Activated naive CD4-positive, alpha-beta T cell treated with anti-CD3 and anti-CD28 coated beads, Interleukin-2, amount 10 ng/mL, durations not matched to agents 7 days and 5 days (primary cell): ENCODE measurements around the gene SHB.
"Not testable (repeated sequence)": the region's sequence is repeated elsewhere in the genome, so short reads cannot be mapped to it uniquely, and the experiment has no call there.

Experiments
- CTCF ChIA-PET: fragments of 350-600 bp; sonication (Branson Sonifier 250); formaldehyde crosslinking; loops from one replicate; lab custom pipeline; 2021; ENCODE audit warnings: antibody characterized with exemption; lab: Charles Lee
- DNase-seq: peaks from one replicate; pipeline ENCODE4 v3.0.0-alpha.2; 2020
- H3K27ac Mint-ChIP-seq: one replicate; pipeline ENCODE4 v1.8.0; 2021; ENCODE audit warnings: mild to moderate bottlenecking, moderate library complexity, mixed read lengths
- H3K27me3 Mint-ChIP-seq: one replicate; pipeline ENCODE4 v1.8.0; 2021; ENCODE audit warnings: mild to moderate bottlenecking, mixed read lengths
- H3K36me3 Mint-ChIP-seq: one replicate; pipeline ENCODE4 v1.8.0; 2021; ENCODE audit warnings: mixed read lengths
- H3K4me1 Mint-ChIP-seq: one replicate; pipeline ENCODE4 v1.8.0; 2021; ENCODE audit warnings: mixed read lengths
- H3K4me3 Mint-ChIP-seq: one replicate; pipeline ENCODE4 v1.8.0; 2021; ENCODE audit warnings: mild to moderate bottlenecking, moderate library complexity, mixed read lengths
- H3K9me3 Mint-ChIP-seq: one replicate; pipeline ENCODE4 v1.8.0; 2021; ENCODE audit warnings: mixed read lengths

SHB gene

GRCh38 chr9:37972351-37972848 is 96.6 kb downstream of the SHB start:
- Mint-ChIP-seq H3K27me3 (no peaks in the 10 kb centered on the region), H3K27ac (no peak overlapping the region), H3K9me3 (no peaks in the 10 kb centered on the region), H3K4me3 (no peak overlapping the region), H3K4me1 (no peaks in the 10 kb centered on the region), H3K36me3 (no peaks in the 10 kb centered on the region)
- CTCF ChIA-PET = no interaction called here
- no peak for DNase-seq

GRCh38 chr9:37971691-37972090 is 97.3 kb downstream of the SHB start:
- CTCF ChIA-PET = no interaction called here

GRCh38 chr9:37971108-37971459 is 97.9 kb downstream of the SHB start:
- Mint-ChIP-seq H3K27me3 (no peaks in the 10 kb centered on the region), H3K27ac (no peak overlapping the region), H3K4me3 (no peak overlapping the region), H3K9me3 (no peaks in the 10 kb centered on the region), H3K36me3 (no peaks in the 10 kb centered on the region), H3K4me1 (no peaks in the 10 kb centered on the region)
- DNase-seq = no peak
- CTCF ChIA-PET = no interaction called here

More at GRCh38 chr9:37971691-37972090, 97.3 kb downstream of the SHB start:
- no peak overlapping the region for H3K4me3 Mint-ChIP-seq
- no peaks in the 10 kb centered on the region for H3K4me1 Mint-ChIP-seq
- no peaks in the 10 kb centered on the region for H3K36me3 Mint-ChIP-seq
- H3K27me3 Mint-ChIP-seq = no peaks in the 10 kb centered on the region
- no peak for DNase-seq
- H3K9me3 Mint-ChIP-seq = no peaks in the 10 kb centered on the region
- no peak overlapping the region for H3K27ac Mint-ChIP-seq

- Mint-ChIP-seq H3K36me3 (no peaks in the 10 kb centered on the region), H3K4me1 (no peaks in the 10 kb centered on the region), H3K4me3 (no peak overlapping the region), H3K27ac (no peak overlapping the region), H3K9me3 (no peaks in the 10 kb centered on the region), H3K27me3 (no peaks in the 10 kb centered on the region)
- DNase-seq = no peak
- CTCF ChIA-PET = no interaction called here
Measured at GRCh38 chr9:37970301-37971107, 98.5 kb downstream of the SHB start.

- Mint-ChIP-seq H3K36me3 (no peaks in the 10 kb centered on the region), H3K4me1 (no peaks in the 10 kb centered on the region), H3K4me3 (no peak overlapping the region), H3K27ac (no peak overlapping the region), H3K27me3 (no peaks in the 10 kb centered on the region), H3K9me3 (no peaks in the 10 kb centered on the region)
- DNase-seq = no peak
- CTCF ChIA-PET = no interaction called here
Measured at GRCh38 chr9:37969558-37970300, 99.3 kb downstream of the SHB start.

GRCh38 chr9:37969130-37969529 is 99.9 kb downstream of the SHB start:
- no peaks in the 10 kb centered on the region for H3K27me3 Mint-ChIP-seq
- no peak overlapping the region for H3K27ac Mint-ChIP-seq
- CTCF ChIA-PET = interaction anchor here (1.3 kb wide), 1 partner anchor 55 kb away, joined by 3 read pairs; no protein-coding TSS in a partner anchor
- no peak for DNase-seq
- no peaks in the 10 kb centered on the region for H3K4me1 Mint-ChIP-seq
- no peak overlapping the region for H3K4me3 Mint-ChIP-seq
- H3K36me3 Mint-ChIP-seq = no peaks in the 10 kb centered on the region
- H3K9me3 Mint-ChIP-seq = no peaks in the 10 kb centered on the region

DNA sequence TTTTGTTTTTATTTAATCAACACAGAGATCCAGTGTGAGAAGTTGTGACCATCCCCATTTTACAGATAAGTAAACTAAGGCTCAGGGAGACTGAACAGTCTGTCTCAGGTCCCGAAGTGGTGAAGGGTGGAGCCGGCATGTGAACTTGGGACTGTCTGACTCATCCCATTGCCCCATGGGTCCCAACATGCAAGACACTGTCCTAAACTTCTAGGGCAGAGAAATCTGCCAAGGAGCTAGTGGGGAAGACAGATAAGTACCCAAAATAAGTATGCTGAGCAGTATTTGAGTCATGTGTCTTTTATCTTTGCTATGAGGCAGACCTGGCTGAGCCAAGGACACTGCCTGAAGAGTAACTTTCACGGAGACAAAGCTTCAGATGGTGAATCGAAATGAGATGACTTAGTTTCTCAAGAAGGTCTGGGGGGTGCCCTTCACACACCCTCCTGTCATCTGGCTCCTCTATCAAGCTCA is 100.8 kb downstream of the SHB start:
- Mint-ChIP-seq H3K27ac (no peak overlapping the region), H3K4me3 (no peak overlapping the region), H3K4me1 (no peaks in the 10 kb centered on the region), H3K9me3 (no peaks in the 10 kb centered on the region), H3K27me3 (peaks cover 3% of the 10 kb centered on the region), H3K36me3 (no peaks in the 10 kb centered on the region)
- CTCF ChIA-PET = interaction anchor here (1.3 kb wide), 1 partner anchor 55 kb away, joined by 3 read pairs; no protein-coding TSS in a partner anchor
- DNase-seq = no peak

DNA sequence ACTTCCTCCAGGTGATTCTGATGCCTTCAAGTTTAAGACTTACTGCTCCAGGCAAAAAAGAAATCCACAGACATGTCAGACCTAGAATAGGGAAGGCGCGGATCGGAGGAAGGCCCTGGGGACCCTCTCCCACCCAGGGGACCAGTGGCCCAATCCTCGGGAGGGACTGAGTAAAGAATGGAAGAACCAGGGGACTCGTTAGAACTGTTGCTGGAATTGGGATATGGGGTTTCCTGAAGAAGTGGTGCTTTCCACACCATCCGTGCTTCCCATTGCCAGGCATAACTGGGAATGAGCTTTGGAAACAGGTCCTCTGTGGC is 101.3 kb downstream of the SHB start:
- H3K36me3 Mint-ChIP-seq = no peaks in the 10 kb centered on the region
- H3K27me3 Mint-ChIP-seq = peaks cover 3% of the 10 kb centered on the region
- H3K27ac Mint-ChIP-seq = no peak overlapping the region
- no peak for DNase-seq
- H3K4me3 Mint-ChIP-seq = no peak overlapping the region
- no peaks in the 10 kb centered on the region for H3K9me3 Mint-ChIP-seq
- no peaks in the 10 kb centered on the region for H3K4me1 Mint-ChIP-seq
- CTCF ChIA-PET = interaction anchor here (0.7 kb wide), 1 partner anchor 17 kb away, joined by 3 read pairs; no protein-coding TSS in a partner anchor

GRCh38 chr9:37967014-37967760 is 101.8 kb downstream of the SHB start:
- H3K27me3 Mint-ChIP-seq = peaks cover 3% of the 10 kb centered on the region
- CTCF ChIA-PET = interaction anchor here (0.7 kb wide), 1 partner anchor 17 kb away, joined by 3 read pairs; no protein-coding TSS in a partner anchor
- no peaks in the 10 kb centered on the region for H3K4me1 Mint-ChIP-seq
- H3K9me3 Mint-ChIP-seq = no peaks in the 10 kb centered on the region
- H3K27ac Mint-ChIP-seq = no peak overlapping the region
- no peak overlapping the region for H3K4me3 Mint-ChIP-seq
- H3K36me3 Mint-ChIP-seq = no peaks in the 10 kb centered on the region
- DNase-seq = no peak

DNA sequence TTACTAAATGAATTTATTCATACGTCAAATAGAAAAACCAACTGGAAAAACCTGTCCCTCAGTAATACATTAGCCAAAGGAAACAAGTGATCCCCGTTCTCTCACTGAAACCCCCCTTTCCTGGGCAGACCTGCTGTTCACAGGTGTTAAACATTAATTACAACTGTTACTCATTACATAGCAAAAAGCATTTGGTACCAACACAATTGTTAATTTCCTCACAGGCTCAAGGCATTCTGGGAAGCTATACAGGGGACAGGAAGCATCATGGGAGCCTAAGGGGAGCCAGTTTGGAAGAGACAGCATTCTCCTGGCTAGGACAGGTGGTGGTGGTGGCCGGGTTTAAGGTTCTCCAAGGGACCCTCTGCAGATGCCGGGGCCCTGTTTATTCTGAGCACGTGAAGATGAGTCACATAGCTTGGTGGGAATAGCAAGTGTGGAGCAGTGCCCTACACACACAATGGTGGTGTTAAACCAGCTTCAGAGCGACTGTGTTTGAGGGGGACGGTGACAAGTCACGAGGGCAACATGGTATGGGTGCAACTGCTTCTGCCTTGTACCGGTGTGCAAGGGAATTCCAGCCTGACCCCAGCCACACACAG is 102.5 kb downstream of the SHB start:
- Mint-ChIP-seq H3K4me1 (no peaks in the 10 kb centered on the region), H3K4me3 (no peak overlapping the region), H3K27ac (no peak overlapping the region), H3K9me3 (no peaks in the 10 kb centered on the region), H3K36me3 (no peaks in the 10 kb centered on the region), H3K27me3 (peaks cover 3% of the 10 kb centered on the region)
- CTCF ChIA-PET = no interaction called here
- no peak for DNase-seq

- H3K36me3 Mint-ChIP-seq = not testable (repeated sequence)
Measured at GRCh38 chr9:37965676-37966345, 103.2 kb downstream of the SHB start.

DNA sequence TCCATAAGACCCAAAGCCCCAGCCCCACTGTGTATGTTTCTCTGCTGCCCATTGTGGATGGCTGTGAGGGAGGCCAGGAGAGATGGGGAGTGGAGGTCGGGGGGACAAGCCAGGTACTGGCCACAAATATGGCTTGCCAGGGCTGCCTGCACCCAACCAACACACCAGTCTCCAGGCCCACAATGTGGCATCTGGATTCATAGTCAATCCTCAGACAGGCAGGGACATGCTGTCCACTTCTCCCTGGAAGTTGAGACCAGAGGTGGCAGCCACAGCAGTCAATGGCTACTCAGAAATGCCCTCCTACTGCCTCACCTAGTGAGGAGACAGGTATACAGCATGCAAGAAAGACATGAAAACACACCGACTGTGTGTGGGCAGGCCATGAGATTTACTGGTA is 103.9 kb downstream of the SHB start:
- CTCF ChIA-PET = no interaction called here
- Mint-ChIP-seq H3K27ac (no peak overlapping the region), H3K27me3 (peaks cover 8% of the 10 kb centered on the region), H3K4me1 (no peaks in the 10 kb centered on the region), H3K9me3 (no peaks in the 10 kb centered on the region), H3K36me3 (no peaks in the 10 kb centered on the region), H3K4me3 (no peak overlapping the region)
- no peak for DNase-seq

More at GRCh38 chr9:37965676-37966345, 103.2 kb downstream of the SHB start:
- H3K27ac Mint-ChIP-seq, H3K27me3 Mint-ChIP-seq, H3K4me3 Mint-ChIP-seq, CTCF ChIA-PET, H3K9me3 Mint-ChIP-seq, H3K4me1 Mint-ChIP-seq, DNase-seq: not testable (repeated sequence)

GRCh38 chr9:37964740-37965081 is 104.3 kb downstream of the SHB start:
- CTCF ChIA-PET = no interaction called here
- no peak overlapping the region for H3K4me3 Mint-ChIP-seq
- no peak overlapping the region for H3K27ac Mint-ChIP-seq
- H3K27me3 Mint-ChIP-seq = peaks cover 8% of the 10 kb centered on the region
- H3K4me1 Mint-ChIP-seq = no peaks in the 10 kb centered on the region
- DNase-seq = no peak
- H3K36me3 Mint-ChIP-seq = no peaks in the 10 kb centered on the region
- no peaks in the 10 kb centered on the region for H3K9me3 Mint-ChIP-seq
